Epidermal melanocyte (primary cell): ENCODE results near the gene GPX2.

Experiments used
- DNase-seq: peaks from one replicate; pipeline ENCODE4 v3.0.0; 2011; ENCODE audit warnings: low spot score; ENCODE audit not compliant: insufficient read length

Gene GPX2

DNA sequence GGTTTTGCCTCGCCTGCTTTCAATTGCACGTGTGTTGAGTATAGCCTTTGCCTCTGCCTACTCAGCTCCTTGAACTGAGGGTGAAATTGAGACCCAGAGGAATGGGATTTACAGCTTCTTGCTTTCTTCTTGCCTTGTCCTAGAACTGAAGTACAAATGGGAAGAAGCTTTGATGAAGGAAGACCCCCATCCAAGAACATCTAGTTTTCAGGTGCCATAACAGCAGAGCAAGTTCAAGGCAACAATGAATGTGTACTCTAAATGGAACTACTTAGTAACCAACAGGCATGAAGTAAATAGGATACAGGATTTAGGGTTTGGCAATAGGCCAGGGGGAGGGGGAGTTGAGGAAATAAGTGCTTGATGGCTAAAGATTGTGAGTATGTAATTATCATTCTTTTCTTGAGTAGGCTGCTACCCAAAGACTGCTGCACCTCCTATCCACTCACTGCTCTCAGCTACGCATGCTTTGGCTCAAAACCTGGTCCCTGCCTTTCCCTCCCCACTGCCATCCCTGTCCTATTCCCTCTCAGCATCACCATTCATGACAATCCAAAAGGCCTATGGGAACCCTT lies 2.1 kb downstream of the GPX2 start:
- DNase-seq, result no peak

DNA sequence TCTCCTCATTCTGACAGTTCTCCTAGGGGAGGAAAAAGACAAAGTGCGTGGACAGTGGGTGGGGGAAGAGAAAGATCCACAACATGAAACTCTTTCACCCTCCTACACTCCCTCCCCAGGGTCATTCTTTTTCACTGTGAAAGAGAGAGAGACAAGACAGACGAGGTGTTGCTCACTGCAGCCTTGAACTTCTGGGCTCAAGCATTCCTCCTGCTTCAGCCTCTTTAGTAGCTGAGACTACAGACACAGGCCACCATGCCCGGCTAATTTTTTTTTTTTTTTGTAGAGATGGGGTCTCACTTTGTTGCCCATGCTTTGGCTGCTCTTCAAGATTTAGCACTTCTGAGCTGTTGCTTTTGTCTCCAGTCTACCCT lies 2.7 kb downstream of the GPX2 start:
- no peak for DNase-seq

DNA sequence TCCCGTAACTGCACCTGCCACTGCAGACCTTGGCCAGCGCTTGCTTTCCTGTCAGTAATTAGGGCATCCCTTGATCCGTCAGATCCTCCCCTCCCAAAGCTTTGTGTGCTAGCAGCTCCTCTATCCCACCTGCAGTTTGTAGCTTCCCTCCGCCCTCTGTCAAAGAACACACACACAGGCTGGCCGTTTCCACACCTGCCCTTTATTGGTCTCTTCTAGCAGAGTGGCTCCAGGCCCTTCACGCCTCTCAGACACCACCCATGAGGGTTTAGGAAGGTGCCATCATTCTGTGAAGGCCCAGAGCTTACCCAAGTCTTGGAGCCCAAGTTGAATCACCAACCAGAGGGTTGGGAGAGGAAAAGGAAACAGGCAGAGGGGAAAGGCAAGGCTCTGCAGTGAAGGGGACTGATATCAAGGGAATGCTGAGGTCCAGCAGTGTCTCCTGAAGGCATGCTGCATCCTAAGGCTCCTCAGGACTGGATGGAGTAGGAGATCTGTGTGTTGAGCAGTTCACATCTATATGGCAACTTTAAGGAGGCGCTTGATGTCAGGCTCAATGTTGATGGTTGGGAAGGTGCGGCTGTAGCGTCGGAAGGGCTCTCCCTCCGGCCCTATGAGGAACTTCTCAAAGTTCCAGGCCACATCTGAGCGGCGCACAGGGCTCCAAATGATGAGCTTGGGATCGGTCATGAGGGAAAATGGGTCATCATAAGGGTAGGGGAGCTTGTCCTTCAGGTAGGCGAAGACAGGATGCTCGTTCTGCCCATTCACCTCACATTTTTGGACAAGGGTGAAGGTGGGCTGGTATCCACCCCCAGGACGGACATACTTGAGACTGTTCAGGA lies 3.4 kb downstream of the GPX2 start:
- DNase-seq, result no peak

DNA sequence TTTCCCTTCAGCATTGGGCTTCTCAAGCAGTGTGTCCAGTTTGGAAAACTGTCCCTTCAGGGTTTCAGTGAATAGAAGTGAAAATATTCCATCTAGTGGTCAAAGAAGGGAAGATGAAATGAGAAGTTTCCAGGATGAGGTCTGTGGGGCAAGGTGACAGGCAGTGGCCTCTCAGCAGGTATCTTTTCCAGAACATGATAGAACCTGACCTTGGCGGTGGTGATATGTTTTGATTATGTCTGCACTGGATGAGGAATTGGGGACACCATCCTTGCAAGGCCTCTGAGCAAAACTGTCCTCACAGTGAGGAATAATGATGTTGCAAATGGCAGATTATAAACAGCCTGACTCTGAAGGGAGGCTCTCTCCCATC lies 4.7 kb downstream of the GPX2 start:
- no peak for DNase-seq

DNA sequence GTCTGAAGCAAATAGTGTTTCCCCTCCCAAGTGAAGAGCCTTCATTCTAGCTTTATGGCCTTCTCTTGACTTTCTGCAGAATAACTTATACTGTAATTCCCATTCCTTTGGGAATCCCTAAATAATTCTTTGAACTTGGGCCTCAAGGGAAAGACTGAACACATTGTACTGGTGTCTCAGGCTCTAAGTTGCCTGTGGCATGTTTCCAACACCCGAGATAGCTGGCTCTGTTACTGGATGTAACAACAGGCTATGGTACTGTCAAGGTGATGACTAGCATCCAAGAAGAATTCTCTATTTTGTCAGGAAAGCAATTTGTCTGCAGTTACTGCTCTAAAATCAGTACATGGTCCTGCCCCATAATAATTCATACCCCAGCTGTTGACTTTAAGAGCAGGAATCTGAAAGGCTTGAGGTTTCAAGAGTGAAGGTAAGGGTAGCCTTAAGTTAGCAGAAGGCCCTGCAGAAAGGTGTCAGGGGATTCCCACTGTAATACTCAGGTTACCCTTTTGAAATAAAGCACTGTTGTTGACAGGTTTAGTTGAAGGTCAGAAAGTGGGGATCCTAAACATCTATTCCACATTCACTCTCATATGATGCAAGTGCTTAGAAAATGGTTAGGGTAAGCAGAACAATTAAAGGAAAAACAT lies 5.2 kb downstream of the GPX2 start:
- no peak for DNase-seq

GRCh38 chr14:64935508-64935907 lies 7.0 kb downstream of the GPX2 start:
- DNase-seq, result no peak

- no peak for DNase-seq
Observed at GRCh38 chr14:64934338-64934929, 8.1 kb downstream of the GPX2 start.

GRCh38 chr14:64932231-64932630 lies 10.3 kb downstream of the GPX2 start:
- DNase-seq, result no peak

DNA sequence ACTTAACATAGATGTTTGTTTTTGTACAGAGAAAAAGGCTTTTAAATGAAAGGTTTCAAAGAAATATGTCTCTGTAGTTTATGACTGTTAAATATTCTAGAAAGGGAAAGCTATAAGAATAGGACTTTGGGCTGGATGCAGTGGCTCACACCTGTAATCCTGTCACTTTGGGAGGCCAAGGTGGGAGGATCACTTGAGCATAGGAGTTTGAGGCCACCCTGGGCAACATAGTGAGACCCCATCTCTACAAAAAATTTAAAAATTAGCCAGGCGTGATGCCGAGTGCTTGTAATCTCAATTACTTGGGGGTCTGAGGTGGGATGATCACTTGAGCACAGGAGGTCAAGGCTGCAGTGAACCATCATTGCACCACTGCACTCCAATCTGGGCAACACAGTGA lies 11.4 kb downstream of the GPX2 start:
- no peak for DNase-seq

DNA sequence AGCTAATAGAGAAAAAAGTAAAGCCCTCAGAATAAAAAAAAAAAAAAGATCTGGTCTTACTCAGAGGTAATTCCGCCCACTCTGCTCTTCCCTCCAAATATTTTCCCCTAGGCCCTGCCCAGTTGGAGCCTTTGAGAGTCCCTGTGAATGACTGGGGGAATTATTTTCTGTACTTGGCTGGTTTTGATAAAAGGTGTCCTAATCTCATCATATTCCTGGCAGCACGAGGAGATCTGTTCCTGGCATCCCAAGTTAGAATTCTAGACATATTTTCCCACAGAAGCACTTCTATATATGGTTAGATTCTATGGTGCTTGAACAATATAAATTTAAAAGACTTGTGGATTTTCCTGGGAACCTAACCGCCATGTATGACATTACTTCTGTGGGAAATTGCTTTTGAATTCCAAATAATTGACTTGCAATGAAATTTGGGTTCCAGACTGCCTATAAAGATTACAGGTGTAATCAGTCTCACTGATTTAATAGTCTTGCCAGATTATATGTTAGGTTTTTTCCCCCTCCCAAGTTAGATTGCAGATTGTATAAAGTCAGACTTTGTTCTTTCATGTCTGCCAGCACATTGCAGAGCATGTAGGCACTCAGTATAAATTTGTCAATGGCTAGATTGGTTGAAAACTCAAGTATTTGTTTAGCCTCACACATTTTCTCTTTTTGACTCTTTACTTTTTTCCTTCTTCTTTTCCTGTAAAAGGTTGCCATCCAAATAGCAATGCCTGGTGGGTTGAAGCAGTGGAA lies 12.3 kb downstream of the GPX2 start:
- DNase-seq, result no peak

DNA sequence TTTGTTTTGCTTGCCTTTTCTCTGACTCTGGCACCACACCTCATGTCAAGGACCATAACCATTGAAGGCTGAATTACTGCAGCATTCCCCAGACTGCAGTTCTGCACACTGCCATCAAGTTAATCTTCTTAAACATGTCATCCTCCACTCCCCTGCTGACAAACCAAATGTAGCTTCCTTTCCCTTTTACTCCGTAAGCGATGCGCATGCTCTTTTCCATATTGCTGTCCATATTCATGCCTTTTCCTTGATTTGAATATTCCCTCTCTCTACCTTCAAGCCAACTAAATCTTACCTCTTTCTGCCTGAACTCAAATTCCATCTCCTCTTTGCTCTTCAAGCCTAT lies 13.6 kb downstream of the GPX2 start:
- no peak for DNase-seq

GRCh38 chr14:64928239-64929013 lies 14.1 kb downstream of the GPX2 start:
- no peak for DNase-seq

GRCh38 chr14:64927031-64927430 lies 15.5 kb downstream of the GPX2 start:
- no peak for DNase-seq

DNA sequence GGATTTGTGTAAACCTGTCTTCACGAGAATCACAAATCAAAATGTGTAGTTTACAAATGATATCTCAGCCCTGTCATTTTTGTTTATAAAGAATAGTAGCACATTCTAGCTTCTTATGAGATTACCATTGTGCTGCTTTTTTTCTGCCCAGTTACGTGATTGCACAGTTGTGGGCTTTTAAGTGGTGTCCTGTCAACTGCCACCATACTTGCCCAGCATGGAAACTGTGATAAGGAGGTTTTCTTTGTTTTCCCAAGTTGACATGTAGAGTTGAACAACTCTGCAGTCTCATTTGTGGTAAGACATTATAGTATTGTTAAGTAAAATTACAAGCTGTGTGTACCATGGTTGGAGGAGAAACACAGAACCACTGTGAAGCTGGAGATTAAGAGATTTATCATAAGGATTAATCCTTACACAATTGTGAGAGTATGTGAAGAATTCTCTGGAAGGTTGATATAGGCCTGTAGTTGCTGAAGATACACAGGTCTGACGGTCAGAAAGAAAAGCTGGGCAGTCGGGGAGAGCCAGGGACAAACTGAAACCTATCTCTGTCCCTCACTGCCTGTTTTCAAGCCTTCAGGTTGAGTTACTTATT lies 16.0 kb downstream of the GPX2 start:
- DNase-seq, result no peak

GRCh38 chr14:64923015-64923414 lies 19.5 kb downstream of the GPX2 start:
- DNase-seq, result no peak

DNA sequence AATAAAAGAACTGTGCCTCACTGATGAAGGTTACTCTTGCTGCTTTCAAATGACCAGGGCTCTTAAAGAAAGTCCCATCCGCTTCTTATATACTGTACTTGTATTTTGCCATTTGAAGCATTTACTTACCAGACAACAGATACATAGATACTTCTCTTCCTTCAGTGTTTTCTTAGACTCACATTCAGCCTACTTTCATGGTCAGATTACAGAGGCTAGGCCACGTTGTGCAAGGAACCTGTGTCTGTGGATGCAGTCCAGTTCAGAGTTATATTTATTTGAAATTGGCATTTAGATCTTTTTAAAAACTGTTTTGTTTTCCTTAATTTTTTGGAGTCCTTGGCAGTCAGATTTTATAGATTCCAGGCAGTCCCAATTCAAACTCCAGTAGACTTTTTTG lies 22.1 kb downstream of the GPX2 start:
- no peak for DNase-seq

GRCh38 chr14:64919618-64920017 lies 22.9 kb downstream of the GPX2 start:
- no peak for DNase-seq

GRCh38 chr14:64919215-64919614 lies 23.3 kb downstream of the GPX2 start:
- DNase-seq, result no peak

- no peak for DNase-seq
Observed at GRCh38 chr14:64918216-64918615, 24.3 kb downstream of the GPX2 start.

DNA sequence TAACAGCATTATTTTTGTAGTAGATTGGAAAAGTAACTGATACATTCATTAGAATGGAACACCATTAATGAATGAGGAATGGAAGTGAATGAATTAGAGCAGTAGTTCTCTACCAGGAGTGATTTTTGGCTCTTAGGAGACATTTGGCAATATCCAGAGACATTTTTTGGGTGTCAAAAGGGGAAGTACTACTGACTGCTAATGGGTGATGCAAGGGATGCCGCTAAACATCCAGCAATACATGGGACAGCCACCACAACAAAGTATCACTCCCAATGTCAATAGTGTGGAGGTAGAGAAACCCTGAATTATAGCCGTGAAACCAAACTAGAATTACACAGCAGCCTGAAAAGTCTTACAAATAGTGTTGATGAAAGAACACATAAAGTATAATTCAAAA lies 26.7 kb downstream of the GPX2 start:
- DNase-seq, result no peak

DNA sequence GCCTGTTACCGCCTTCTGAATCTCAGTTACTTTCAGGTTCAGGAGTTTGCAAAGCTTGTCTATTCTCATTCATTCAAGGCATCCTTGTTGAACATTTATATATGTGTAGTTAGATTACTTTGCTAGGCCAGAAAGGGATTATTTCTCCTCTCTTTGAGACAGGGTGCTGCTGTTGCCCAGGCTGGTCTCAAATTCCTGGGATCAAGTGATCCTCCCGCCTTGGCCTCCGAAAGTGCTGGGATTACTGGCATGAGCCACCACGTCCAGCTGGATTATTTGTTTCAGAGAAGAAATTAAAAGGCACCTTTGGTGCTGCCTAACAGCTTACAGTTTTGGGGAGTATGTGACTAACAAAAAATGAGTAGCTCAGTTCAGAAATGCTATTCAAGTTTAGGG lies 27.5 kb downstream of the GPX2 start:
- DNase-seq, result no peak
